Esophagus squamous epithelium (tissue), 4 donors: ENCODE data around the gene AP4M1.

ENCODE experiments used
- CTCF ChIP-seq, 6 experiments: fragments of 450-650 bp in 4 of 6; fragments of 200-600 bp in 2 of 6; sonication (generic) in 2 of 6; IDR thresholded peaks; one replicate each; pipeline ENCODE4 v1.5.1; 2016 to 2019; ENCODE audit warnings: antibody characterized with exemption in 6 of 6, mild to moderate bottlenecking in 4 of 6, moderate library complexity in 4 of 6
- POLR2A ChIP-seq, 4 donors: fragments of 450-650 bp; IDR thresholded peaks; one replicate each; pipeline ENCODE4 v1.6.1; 2017; ENCODE audit warnings: antibody characterized with exemption in 4 of 4, mild to moderate bottlenecking in 4 of 4, moderate library complexity in 3 of 4

- no peak for TF ChIP-seq CTCF (IDR thresholded peaks at IDR 0.05)
- no peak for TF ChIP-seq POLR2A (IDR thresholded peaks at IDR 0.05)
Measured at GRCh38 chr7:100106633-100107032, 5.2 kb downstream of the AP4M1 start.
